Measurements from ENCODE around the gene RNF130. TPM values are rescaled to one million over a fixed set of nuclear protein-coding genes. Genes with fewer than 3 reads are reported as not detected.

Gene RNF130
- total and polyA plus RNA-seq, 4 donors: 75.9 to 123 (median 90.8) TPM

GRCh38 chr5:180060192-180060591 lies 11.4 kb downstream of the RNF130 start:
- Histone ChIP-seq H3K9ac (ENCODE audit: insufficient read depth in 1 of 2, low read length in 2 of 2) (no peak overlapping the region), H3K4me1 (ENCODE audit: control insufficient read depth in 5 of 5, insufficient read depth in 5 of 5, low read length in 5 of 5) (peaks cover 0 to 1% (median 0%) of the 10 kb centered on the region in 5 donors), H3K36me3 (ENCODE audit: control insufficient read depth in 4 of 4, insufficient read depth in 4 of 4, low read length in 4 of 4) (no peaks in the 10 kb centered on the region), H3K9me3 (ENCODE audit: control insufficient read depth in 4 of 4, insufficient read depth in 3 of 4, low read length in 3 of 4) (no peaks in the 10 kb centered on the region), H3K27ac (ENCODE audit: low read depth in 1 of 2, low read length in 1 of 2) (no peak overlapping the region), H3K27me3 (ENCODE audit: control insufficient read depth in 3 of 3, insufficient read depth in 3 of 3, low read length in 2 of 3) (no peaks in the 10 kb centered on the region), H3K4me3 (no peak overlapping the region)
- DNase-seq (no peak), ATAC-seq (ENCODE audit: insufficient read depth, low FRiP score) (no peak)
- TF ChIP-seq CTCF (IDR thresholded peaks at IDR 0.05; ENCODE audit: control extremely low read depth, extremely low read depth): no peak
- WGBS, 2 donors: 91 to 97% methylated on average over 7 of the region's 7 CpGs

GRCh38 chr5:180059326-180059725 lies 12.2 kb downstream of the RNF130 start:
- DNase-seq (no peak), ATAC-seq (ENCODE audit: insufficient read depth, low FRiP score) (no peak)
- TF ChIP-seq CTCF (IDR thresholded peaks at IDR 0.05; ENCODE audit: control extremely low read depth, extremely low read depth): no peak
- Histone ChIP-seq H3K4me1 (ENCODE audit: control insufficient read depth in 5 of 5, insufficient read depth in 5 of 5, low read length in 5 of 5) (peaks cover 0 to 1% (median 0%) of the 10 kb centered on the region in 5 donors), H3K9ac (ENCODE audit: insufficient read depth in 1 of 2, low read length in 2 of 2) (no peak overlapping the region), H3K27ac (ENCODE audit: low read depth in 1 of 2, low read length in 1 of 2) (no peak overlapping the region), H3K9me3 (ENCODE audit: control insufficient read depth in 4 of 4, insufficient read depth in 3 of 4, low read length in 3 of 4) (no peaks in the 10 kb centered on the region), H3K27me3 (ENCODE audit: control insufficient read depth in 3 of 3, insufficient read depth in 3 of 3, low read length in 2 of 3) (no peaks in the 10 kb centered on the region), H3K36me3 (ENCODE audit: control insufficient read depth in 4 of 4, insufficient read depth in 4 of 4, low read length in 4 of 4) (no peaks in the 10 kb centered on the region), H3K4me3 (no peak overlapping the region)
- 76 to 80% methylated on average over 6 of the region's 6 CpGs for WGBS, 2 donors

DNA sequence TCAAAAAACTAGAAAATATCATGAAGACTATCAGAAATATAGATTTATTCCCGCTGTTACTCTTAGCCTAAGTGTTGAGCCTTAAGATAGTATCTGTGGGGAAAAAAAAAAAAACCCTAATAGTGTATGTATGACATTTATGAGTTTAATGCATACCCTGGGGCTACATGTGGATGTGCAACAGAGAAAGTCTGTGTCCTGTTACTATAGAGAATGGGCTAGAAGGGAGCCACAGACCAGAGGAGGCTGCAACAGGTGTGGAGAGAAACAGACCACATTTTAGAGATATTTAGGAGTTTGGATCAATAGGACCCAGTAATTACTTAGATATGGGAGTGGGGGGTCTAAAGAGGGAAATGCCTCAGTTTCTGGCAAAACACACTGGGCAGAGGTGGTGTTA lies 15.4 kb downstream of the RNF130 start:
- no peaks in the 10 kb centered on the region for H3K36me3 ChIP-seq (ENCODE audit: control insufficient read depth in 4 of 4, insufficient read depth in 4 of 4, low read length in 4 of 4)
- 97 to 100% methylated on average over 1 of the region's 1 CpG for WGBS, 2 donors
- peaks cover 0 to 1% (median 0%) of the 10 kb centered on the region in 5 donors for H3K4me1 ChIP-seq (ENCODE audit: control insufficient read depth in 5 of 5, insufficient read depth in 5 of 5, low read length in 5 of 5)
- no peaks in the 10 kb centered on the region for H3K27me3 ChIP-seq (ENCODE audit: control insufficient read depth in 3 of 3, insufficient read depth in 3 of 3, low read length in 2 of 3)
- H3K9ac ChIP-seq (ENCODE audit: insufficient read depth in 1 of 2, low read length in 2 of 2): no peak overlapping the region
- no peak for DNase-seq
- H3K9me3 ChIP-seq (ENCODE audit: control insufficient read depth in 4 of 4, insufficient read depth in 3 of 4, low read length in 3 of 4): no peaks in the 10 kb centered on the region
- no peak overlapping the region for H3K27ac ChIP-seq (ENCODE audit: low read depth in 1 of 2, low read length in 1 of 2)
- no peak for TF ChIP-seq CTCF (IDR thresholded peaks at IDR 0.05; ENCODE audit: control extremely low read depth, extremely low read depth)
- ATAC-seq (ENCODE audit: insufficient read depth, low FRiP score): no peak
- no peak overlapping the region for H3K4me3 ChIP-seq

GRCh38 chr5:180054226-180054625 lies 17.3 kb downstream of the RNF130 start:
- 79 to 86% methylated on average over 6 of the region's 6 CpGs for WGBS, 2 donors
- H3K4me3 ChIP-seq: no peak overlapping the region
- no peak for DNase-seq

More at GRCh38 chr5:180054226-180054625, 17.3 kb downstream of the RNF130 start:
- Histone ChIP-seq H3K27me3 (ENCODE audit: control insufficient read depth in 3 of 3, insufficient read depth in 3 of 3, low read length in 2 of 3) (no peaks in the 10 kb centered on the region), H3K36me3 (ENCODE audit: control insufficient read depth in 4 of 4, insufficient read depth in 4 of 4, low read length in 4 of 4) (no peaks in the 10 kb centered on the region), H3K4me1 (ENCODE audit: control insufficient read depth in 5 of 5, insufficient read depth in 5 of 5, low read length in 5 of 5) (peaks cover 0 to 5% (median 2%) of the 10 kb centered on the region in 5 donors), H3K27ac (ENCODE audit: low read depth in 1 of 2, low read length in 1 of 2) (no peak overlapping the region), H3K9ac (ENCODE audit: insufficient read depth in 1 of 2, low read length in 2 of 2) (no peak overlapping the region), H3K9me3 (ENCODE audit: control insufficient read depth in 4 of 4, insufficient read depth in 3 of 4, low read length in 3 of 4) (no peaks in the 10 kb centered on the region)
- ATAC-seq (ENCODE audit: insufficient read depth, low FRiP score): no peak
- no peak for TF ChIP-seq CTCF (IDR thresholded peaks at IDR 0.05; ENCODE audit: control extremely low read depth, extremely low read depth)
